Measurements from ENCODE around the gene DHODH. TPM values are rescaled to one million over a fixed set of nuclear protein-coding genes. Genes with fewer than 3 reads are reported as not detected.

DHODH gene
- total and polyA plus RNA-seq, 10 of the 15 experiments (the other 5 are each of a cell fraction or from before 2014, with no cell fraction given) = 3.4 to 23.3 (median 13.2) TPM

- TF ChIP-seq ZNF687 (IDR thresholded peaks at IDR 0.05) = no peak
- TF ChIP-seq BCL11A (IDR thresholded peaks at IDR 0.05; ENCODE audit: low read depth, low read length) = no peak
- TF ChIP-seq ZBTB33 (IDR thresholded peaks at IDR 0.05) = no peak
- TF ChIP-seq ATF7 (IDR thresholded peaks at IDR 0.05; ENCODE audit: low read depth) = no peak
- TF ChIP-seq MTA3 (IDR thresholded peaks at IDR 0.05; ENCODE audit: borderline replicate concordance, low read length) = no peak
- TF ChIP-seq RUNX3 (IDR thresholded peaks at IDR 0.05; ENCODE audit: low read length) = peak; percentile 36
- TF ChIP-seq RFX5 (IDR thresholded peaks at IDR 0.05; ENCODE audit: low read depth, low read length) = peak; percentile 90
- peak; percentile 94 for TF ChIP-seq PAX5 (IDR thresholded peaks at IDR 0.05; ENCODE audit: borderline replicate concordance, low read depth, low read length)
- peak in 1 of 2 experiments; percentile 47; a peak in 1 of 4 replicates for TF ChIP-seq EP300 (IDR thresholded peaks at IDR 0.05; ENCODE audit: borderline replicate concordance in 1 of 2, control insufficient read depth in 1 of 2, low read depth in 2 of 2, low read length in 2 of 2)
- TF ChIP-seq SIX5 (IDR thresholded peaks at IDR 0.05; ENCODE audit: low read depth, low read length, severe bottlenecking) = no peak
- TF ChIP-seq USF2 (IDR thresholded peaks at IDR 0.05; ENCODE audit: borderline replicate concordance, low read depth, low read length) = no peak; the same call in 1 of the 2 replicates
- peak; percentile 96 for TF ChIP-seq POLR2AphosphoS5 (IDR thresholded peaks at IDR 0.05; ENCODE audit: low read length)
- no peak for TF ChIP-seq EZH2 (IDR thresholded peaks at IDR 0.05; ENCODE audit: borderline replicate concordance, control insufficient read depth, low read depth, low read length)
- TF ChIP-seq RB1 (IDR thresholded peaks at IDR 0.05; ENCODE audit: borderline replicate concordance) = no peak
- TF ChIP-seq ESRRA (IDR thresholded peaks at IDR 0.05; ENCODE audit: low read length) = no peak
- TF ChIP-seq IRF3 (IDR thresholded peaks at IDR 0.05) = peak; percentile 41; the same call in 1 of the 2 replicates
Measured at GRCh38 chr16:72008424-72009216, at the start of gene DHODH (continued).

Measured in GM12878 (cell line).